H1 (cell line): Measurements from ENCODE around the gene CAVIN4. TPM values are rescaled to one million over a fixed set of nuclear protein-coding genes. Genes with fewer than 3 reads are reported as not detected.

Source experiments
- CREB1 ChIP-seq: IDR thresholded peaks from 2 replicates; pipeline ENCODE4 v1.6.1; 2012; ENCODE audit warnings: inconsistent platforms
- FOSL1 ChIP-seq: IDR thresholded peaks from 2 replicates; pipeline ENCODE4 v1.6.1; 2011; ENCODE audit warnings: mild to moderate bottlenecking, low read depth, low read length, moderate library complexity; ENCODE audit not compliant: insufficient read depth
- HDAC6 ChIP-seq: IDR thresholded peaks from one replicate; pipeline ENCODE4 v1.7.1; 2012; ENCODE audit warnings: low read depth, mild to moderate bottlenecking, inconsistent platforms, low read length, moderate library complexity
- POLR2AphosphoS5 ChIP-seq: IDR thresholded peaks from 2 replicates; pipeline ENCODE4 v1.6.1; 2011; ENCODE audit warnings: low read depth, low read length
- RAD21 ChIP-seq, 2 experiments: IDR thresholded peaks in 1 of 2; conservative IDR thresholded peaks in 1 of 2; 2 replicates each; pipeline ENCODE4 v1.6.1; 2011; ENCODE audit warnings: low read depth in 2 of 2, low read length in 2 of 2, improper control_type of control experiment in 1 of 2, inconsistent platforms in 1 of 2, mild to moderate bottlenecking in 1 of 2, moderate library complexity in 1 of 2
- SIN3A ChIP-seq, 2 experiments: IDR thresholded peaks in 1 of 2; conservative IDR thresholded peaks in 1 of 2; 2 replicates each; pipeline ENCODE4 v1.6.1; 2011 to 2012; ENCODE audit warnings: low read length in 2 of 2, improper control_type of control experiment in 1 of 2, low read depth in 1 of 2, mild to moderate bottlenecking in 1 of 2
- SP4 ChIP-seq: IDR thresholded peaks from 2 replicates; pipeline ENCODE4 v1.6.1; 2012; ENCODE audit warnings: low read length, inconsistent platforms
- TAF1 ChIP-seq: IDR thresholded peaks from 2 replicates; pipeline ENCODE4 v1.6.1; 2011; ENCODE audit warnings: mild to moderate bottlenecking, low read depth, low read length
- TCF12 ChIP-seq: IDR thresholded peaks from 2 replicates; pipeline ENCODE4 v1.6.1; 2011; ENCODE audit warnings: low read depth, mild to moderate bottlenecking, low read length
- TEAD4 ChIP-seq: IDR thresholded peaks from 2 replicates; pipeline ENCODE4 v1.6.1; 2012; ENCODE audit warnings: low read depth, low read length, inconsistent platforms, mixed read lengths
- polyA plus RNA-seq, 7 experiments: library from polyadenylated mRNA; depleted of rRNA in 3 of 7; stranded (reverse) in 5 of 7; unstranded in 2 of 7; fragments of >200 nt in 5 of 7; fragments of 200-250 nt in 2 of 7; gene quantifications; 1 replicate in 5 of 7; 2 replicates in 1 of 7; 4 replicates in 1 of 7; pipeline versions ENCODE4 v1.2.1 to v1.2.3, GENCODE V29; 2011 to 2013; ENCODE audit warnings: missing spikeins in 2 of 7, mixed read lengths in 2 of 7
- total RNA-seq: library from RNA; stranded (reverse); fragmentation: NEBNext Ultra II Directional; extraction: Animal tissue kit (Norgen Biotek cat#: 25700); gene quantifications from 2 replicates; pipeline ENCODE4 v1.2.1, GENCODE V29; 2021
- TF ChIP-seq, protein P1 (sequence below): IDR thresholded peaks from 2 replicates; pipeline ENCODE4 v1.6.1; 2012; ENCODE audit warnings: inconsistent platforms
- TF ChIP-seq, protein P2 (sequence below): IDR thresholded peaks from 2 replicates; pipeline ENCODE4 v1.6.1; 2012; ENCODE audit warnings: low read length, inconsistent platforms

The CAVIN4 gene
- total and polyA plus RNA-seq, 2 of the 8 experiments (the other 6 are each of a cell fraction or from before 2014, with no cell fraction given), result 2.3 to 9.1 TPM

DNA sequence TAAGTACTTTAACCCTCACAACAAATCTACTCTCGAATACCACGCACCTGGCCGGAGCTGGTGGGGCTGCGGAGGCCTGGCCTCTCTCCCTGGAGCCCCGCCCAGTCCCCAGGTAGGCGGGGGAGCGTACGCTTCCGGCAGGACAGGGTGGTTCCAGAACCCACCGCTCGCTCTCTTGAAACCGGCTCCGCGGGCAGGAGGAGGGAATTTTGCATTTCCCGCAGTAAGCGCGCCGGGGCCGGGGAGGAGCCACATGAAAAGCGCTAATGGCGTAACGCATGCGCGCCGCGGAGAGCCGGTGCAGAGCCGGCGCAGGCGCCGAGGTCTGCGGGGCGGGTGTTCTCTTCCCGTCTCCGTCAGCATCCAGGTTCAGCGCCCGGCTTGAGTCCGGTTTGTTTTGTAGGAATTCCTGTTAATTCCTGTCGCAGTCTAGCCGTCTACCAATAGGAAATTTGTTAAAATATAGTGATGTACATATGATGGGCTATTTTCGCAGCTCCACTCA, 20.8 kb downstream of the CAVIN4 start (continued):
- TF ChIP-seq SIN3A (conservative IDR thresholded peaks at IDR 0.05 in 1 of 2, IDR thresholded peaks at IDR 0.05 in 1 of 2; ENCODE audit: low read depth in 1 of 2, low read length in 2 of 2) (0 out of 4 replicates have a peak, but pooled peaks of 1 of the 2 experiments have one; percentile 39), FOSL1 (peak; percentile 77; the same call in 1 of the 2 replicates), TAF1 (peak; percentile 50; the same call in 1 of the 2 replicates), CREB1 (peak; percentile 85), HDAC6 (no peak), TCF12 (peak; percentile 62; the same call in 1 of the 2 replicates), POLR2AphosphoS5 (peak; percentile 40; the same call in 1 of the 2 replicates), SP4 (peak; percentile 88; the same call in 1 of the 2 replicates), TEAD4 (peak; percentile 75), RAD21 (IDR thresholded peaks at IDR 0.05 in 1 of 2, conservative IDR thresholded peaks at IDR 0.05 in 1 of 2; ENCODE audit: low read depth in 2 of 2, low read length in 2 of 2) (0 out of 4 replicates have a peak, but pooled peaks of 1 of the 2 experiments have one; percentile 0)
- TF ChIP-seq, protein P1, sequence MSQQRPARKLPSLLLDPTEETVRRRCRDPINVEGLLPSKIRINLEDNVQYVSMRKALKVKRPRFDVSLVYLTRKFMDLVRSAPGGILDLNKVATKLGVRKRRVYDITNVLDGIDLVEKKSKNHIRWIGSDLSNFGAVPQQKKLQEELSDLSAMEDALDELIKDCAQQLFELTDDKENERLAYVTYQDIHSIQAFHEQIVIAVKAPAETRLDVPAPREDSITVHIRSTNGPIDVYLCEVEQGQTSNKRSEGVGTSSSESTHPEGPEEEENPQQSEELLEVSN, result peak; percentile 78
- TF ChIP-seq, protein P2, sequence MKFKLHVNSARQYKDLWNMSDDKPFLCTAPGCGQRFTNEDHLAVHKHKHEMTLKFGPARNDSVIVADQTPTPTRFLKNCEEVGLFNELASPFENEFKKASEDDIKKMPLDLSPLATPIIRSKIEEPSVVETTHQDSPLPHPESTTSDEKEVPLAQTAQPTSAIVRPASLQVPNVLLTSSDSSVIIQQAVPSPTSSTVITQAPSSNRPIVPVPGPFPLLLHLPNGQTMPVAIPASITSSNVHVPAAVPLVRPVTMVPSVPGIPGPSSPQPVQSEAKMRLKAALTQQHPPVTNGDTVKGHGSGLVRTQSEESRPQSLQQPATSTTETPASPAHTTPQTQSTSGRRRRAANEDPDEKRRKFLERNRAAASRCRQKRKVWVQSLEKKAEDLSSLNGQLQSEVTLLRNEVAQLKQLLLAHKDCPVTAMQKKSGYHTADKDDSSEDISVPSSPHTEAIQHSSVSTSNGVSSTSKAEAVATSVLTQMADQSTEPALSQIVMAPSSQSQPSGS, result peak; percentile 57; the same call in 1 of the 2 replicates
